ENCODE measurements around the gene LIN54. TPM values are rescaled to one million over a fixed set of nuclear protein-coding genes. Genes with fewer than 3 reads are reported as not detected.

LIN54 gene
- total RNA-seq (2022; extraction: Qiagen RNA extraction; ENCODE audit: low read depth): 6.3 to 8.3 TPM (median 7.5 TPM) in 5 replicates

GRCh38 chr4:83010522-83011318 is at the start of gene LIN54:
LIN54 (minus strand) TSS chr4:83010823; CDS start chr4:82984844, 25,979 bp downstream.

GRCh38 chr4:83034630-83035494 is 24.2 kb upstream of the LIN54 start, which contains the start of gene COPS4:
COPS4 (plus strand) TSS chr4:83035183; CDS start chr4:83035225, 42 bp downstream.

GRCh38 chr4:82900411-82901182 is 110.0 kb downstream of the LIN54 start, which contains the start of gene THAP9:
THAP9 (plus strand) TSS chr4:82900735; CDS start chr4:82900803, 68 bp downstream.

GRCh38 chr4:82890901-82891706 is 119.5 kb downstream of the LIN54 start, which contains the start of gene SEC31A:
SEC31A (minus strand) TSS chr4:82891153; CDS start chr4:82881936, 9,217 bp downstream.

Other genes starting within 250 kb of the LIN54 start
- gene SCD5, start 212.0 kb downstream of the LIN54 start, total RNA-seq (2022; extraction: Qiagen RNA extraction; ENCODE audit: low read depth): 7.0 to 9.2 TPM (median 7.6 TPM) in 5 replicates
- gene SEC31A, start 119.7 kb downstream of the LIN54 start, total RNA-seq (2022; extraction: Qiagen RNA extraction; ENCODE audit: low read depth): 77.7 to 93.8 TPM (median 86.7 TPM) in 5 replicates
- 1.6 to 3.1 TPM (median 1.8 TPM) in 5 replicates for gene THAP9, start 110.1 kb downstream of the LIN54 start, total RNA-seq (2022; extraction: Qiagen RNA extraction; ENCODE audit: low read depth)
- 24.1 to 38.6 TPM (median 29.1 TPM) in 5 replicates for gene COPS4, start 24.4 kb upstream of the LIN54 start, total RNA-seq (2022; extraction: Qiagen RNA extraction; ENCODE audit: low read depth)
- gene PLAC8, start 103.9 kb upstream of the LIN54 start, total RNA-seq (2022; extraction: Qiagen RNA extraction; ENCODE audit: low read depth): 0.80 to 1.5 TPM (median 1.3 TPM) in 5 replicates

Measured in A549 treated with DMSO at 1 μM for 4 hours (cell line).